H1 (cell line): ENCODE results near the gene AMPH. TPM values are rescaled to one million over a fixed set of nuclear protein-coding genes. Genes with fewer than 3 reads are reported as not detected.

Experiments used
- BRCA1 ChIP-seq: IDR thresholded peaks from 2 replicates; pipeline ENCODE4 v1.6.1; 2012; ENCODE audit warnings: low read depth, low read length, improper control_type of control experiment
- CBX5 ChIP-seq: fragments of 300-800, 300-1000 bp; sonication (generic); IDR thresholded peaks from 2 replicates; pipeline ENCODE4 v1.7.1; 2016; ENCODE audit warnings: antibody characterized with exemption, low read length, low read depth
- GABPA ChIP-seq: IDR thresholded peaks from 2 replicates; pipeline ENCODE4 v1.6.1; 2011; ENCODE audit warnings: mild to moderate bottlenecking, low read length, moderate library complexity, borderline replicate concordance; ENCODE audit not compliant: insufficient read depth
- PHF8 ChIP-seq: fragments of 200-600 bp; sonication (generic); conservative IDR thresholded peaks from 2 replicates; pipeline ENCODE4 v1.7.1; 2012; ENCODE audit warnings: low read depth, mild to moderate bottlenecking, inconsistent platforms, low read length, moderate library complexity
- RBBP5 ChIP-seq: IDR thresholded peaks from 2 replicates; pipeline ENCODE4 v1.7.1; 2012; ENCODE audit warnings: low read depth, mild to moderate bottlenecking, inconsistent platforms, low read length, moderate library complexity, borderline replicate concordance
- RFX5 ChIP-seq: IDR thresholded peaks from 2 replicates; pipeline ENCODE4 v1.6.1; 2011; ENCODE audit warnings: low read depth, low read length, improper control_type of control experiment, borderline replicate concordance
- TEAD4 ChIP-seq: IDR thresholded peaks from 2 replicates; pipeline ENCODE4 v1.6.1; 2012; ENCODE audit warnings: low read depth, low read length, inconsistent platforms, mixed read lengths
- polyA plus RNA-seq, 7 experiments: library from polyadenylated mRNA; depleted of rRNA in 3 of 7; stranded (reverse) in 5 of 7; unstranded in 2 of 7; fragments of >200 nt in 5 of 7; fragments of 200-250 nt in 2 of 7; gene quantifications; 1 replicate in 5 of 7; 2 replicates in 1 of 7; 4 replicates in 1 of 7; pipeline versions ENCODE4 v1.2.1 to v1.2.3, GENCODE V29; 2011 to 2013; ENCODE audit warnings: missing spikeins in 2 of 7, mixed read lengths in 2 of 7
- total RNA-seq: library from RNA; stranded (reverse); fragmentation: NEBNext Ultra II Directional; extraction: Animal tissue kit (Norgen Biotek cat#: 25700); gene quantifications from 2 replicates; pipeline ENCODE4 v1.2.1, GENCODE V29; 2021
- TF ChIP-seq, protein P1 (sequence below): fragments of 300-600 bp; sonication (generic); IDR thresholded peaks from 2 replicates; pipeline ENCODE4 v1.7.1; 2012; ENCODE audit warnings: low read length, moderate library complexity, mild to moderate bottlenecking, inconsistent platforms; ENCODE audit not compliant: insufficient replicate concordance
- TF ChIP-seq, protein P2 (sequence below): IDR thresholded peaks from 2 replicates; pipeline ENCODE4 v1.6.1; 2011; ENCODE audit warnings: low read depth, mild to moderate bottlenecking, low read length; ENCODE audit not compliant: insufficient read depth
- TF ChIP-seq, protein P3 (sequence below): IDR thresholded peaks from 2 replicates; pipeline ENCODE4 v1.6.1; 2012; ENCODE audit warnings: inconsistent platforms

Gene AMPH
- total and polyA plus RNA-seq, 2 of the 8 experiments (the other 6 are each of a cell fraction or from before 2014, with no cell fraction given) = 7.3 to 12.2 TPM

DNA sequence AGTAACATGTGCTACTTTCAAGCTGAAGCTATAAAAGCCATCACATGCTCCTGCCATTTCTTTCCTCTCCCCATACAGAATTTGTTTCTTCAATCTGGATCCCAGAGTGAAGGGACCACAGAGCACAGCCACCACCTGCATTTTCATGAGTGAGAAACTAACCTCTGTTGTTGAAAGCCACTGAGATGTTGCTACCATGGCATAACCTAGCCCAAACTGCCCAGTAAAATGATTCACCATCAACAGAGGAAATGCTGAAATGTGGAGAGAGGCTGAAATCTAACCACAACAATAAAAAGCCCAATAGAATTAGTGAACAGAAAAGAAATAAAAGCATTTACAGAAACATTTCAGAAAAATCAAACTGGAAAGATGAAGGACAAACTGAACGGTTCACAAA, 125.2 kb downstream of the AMPH start (continued):
- TF ChIP-seq, protein P1, sequence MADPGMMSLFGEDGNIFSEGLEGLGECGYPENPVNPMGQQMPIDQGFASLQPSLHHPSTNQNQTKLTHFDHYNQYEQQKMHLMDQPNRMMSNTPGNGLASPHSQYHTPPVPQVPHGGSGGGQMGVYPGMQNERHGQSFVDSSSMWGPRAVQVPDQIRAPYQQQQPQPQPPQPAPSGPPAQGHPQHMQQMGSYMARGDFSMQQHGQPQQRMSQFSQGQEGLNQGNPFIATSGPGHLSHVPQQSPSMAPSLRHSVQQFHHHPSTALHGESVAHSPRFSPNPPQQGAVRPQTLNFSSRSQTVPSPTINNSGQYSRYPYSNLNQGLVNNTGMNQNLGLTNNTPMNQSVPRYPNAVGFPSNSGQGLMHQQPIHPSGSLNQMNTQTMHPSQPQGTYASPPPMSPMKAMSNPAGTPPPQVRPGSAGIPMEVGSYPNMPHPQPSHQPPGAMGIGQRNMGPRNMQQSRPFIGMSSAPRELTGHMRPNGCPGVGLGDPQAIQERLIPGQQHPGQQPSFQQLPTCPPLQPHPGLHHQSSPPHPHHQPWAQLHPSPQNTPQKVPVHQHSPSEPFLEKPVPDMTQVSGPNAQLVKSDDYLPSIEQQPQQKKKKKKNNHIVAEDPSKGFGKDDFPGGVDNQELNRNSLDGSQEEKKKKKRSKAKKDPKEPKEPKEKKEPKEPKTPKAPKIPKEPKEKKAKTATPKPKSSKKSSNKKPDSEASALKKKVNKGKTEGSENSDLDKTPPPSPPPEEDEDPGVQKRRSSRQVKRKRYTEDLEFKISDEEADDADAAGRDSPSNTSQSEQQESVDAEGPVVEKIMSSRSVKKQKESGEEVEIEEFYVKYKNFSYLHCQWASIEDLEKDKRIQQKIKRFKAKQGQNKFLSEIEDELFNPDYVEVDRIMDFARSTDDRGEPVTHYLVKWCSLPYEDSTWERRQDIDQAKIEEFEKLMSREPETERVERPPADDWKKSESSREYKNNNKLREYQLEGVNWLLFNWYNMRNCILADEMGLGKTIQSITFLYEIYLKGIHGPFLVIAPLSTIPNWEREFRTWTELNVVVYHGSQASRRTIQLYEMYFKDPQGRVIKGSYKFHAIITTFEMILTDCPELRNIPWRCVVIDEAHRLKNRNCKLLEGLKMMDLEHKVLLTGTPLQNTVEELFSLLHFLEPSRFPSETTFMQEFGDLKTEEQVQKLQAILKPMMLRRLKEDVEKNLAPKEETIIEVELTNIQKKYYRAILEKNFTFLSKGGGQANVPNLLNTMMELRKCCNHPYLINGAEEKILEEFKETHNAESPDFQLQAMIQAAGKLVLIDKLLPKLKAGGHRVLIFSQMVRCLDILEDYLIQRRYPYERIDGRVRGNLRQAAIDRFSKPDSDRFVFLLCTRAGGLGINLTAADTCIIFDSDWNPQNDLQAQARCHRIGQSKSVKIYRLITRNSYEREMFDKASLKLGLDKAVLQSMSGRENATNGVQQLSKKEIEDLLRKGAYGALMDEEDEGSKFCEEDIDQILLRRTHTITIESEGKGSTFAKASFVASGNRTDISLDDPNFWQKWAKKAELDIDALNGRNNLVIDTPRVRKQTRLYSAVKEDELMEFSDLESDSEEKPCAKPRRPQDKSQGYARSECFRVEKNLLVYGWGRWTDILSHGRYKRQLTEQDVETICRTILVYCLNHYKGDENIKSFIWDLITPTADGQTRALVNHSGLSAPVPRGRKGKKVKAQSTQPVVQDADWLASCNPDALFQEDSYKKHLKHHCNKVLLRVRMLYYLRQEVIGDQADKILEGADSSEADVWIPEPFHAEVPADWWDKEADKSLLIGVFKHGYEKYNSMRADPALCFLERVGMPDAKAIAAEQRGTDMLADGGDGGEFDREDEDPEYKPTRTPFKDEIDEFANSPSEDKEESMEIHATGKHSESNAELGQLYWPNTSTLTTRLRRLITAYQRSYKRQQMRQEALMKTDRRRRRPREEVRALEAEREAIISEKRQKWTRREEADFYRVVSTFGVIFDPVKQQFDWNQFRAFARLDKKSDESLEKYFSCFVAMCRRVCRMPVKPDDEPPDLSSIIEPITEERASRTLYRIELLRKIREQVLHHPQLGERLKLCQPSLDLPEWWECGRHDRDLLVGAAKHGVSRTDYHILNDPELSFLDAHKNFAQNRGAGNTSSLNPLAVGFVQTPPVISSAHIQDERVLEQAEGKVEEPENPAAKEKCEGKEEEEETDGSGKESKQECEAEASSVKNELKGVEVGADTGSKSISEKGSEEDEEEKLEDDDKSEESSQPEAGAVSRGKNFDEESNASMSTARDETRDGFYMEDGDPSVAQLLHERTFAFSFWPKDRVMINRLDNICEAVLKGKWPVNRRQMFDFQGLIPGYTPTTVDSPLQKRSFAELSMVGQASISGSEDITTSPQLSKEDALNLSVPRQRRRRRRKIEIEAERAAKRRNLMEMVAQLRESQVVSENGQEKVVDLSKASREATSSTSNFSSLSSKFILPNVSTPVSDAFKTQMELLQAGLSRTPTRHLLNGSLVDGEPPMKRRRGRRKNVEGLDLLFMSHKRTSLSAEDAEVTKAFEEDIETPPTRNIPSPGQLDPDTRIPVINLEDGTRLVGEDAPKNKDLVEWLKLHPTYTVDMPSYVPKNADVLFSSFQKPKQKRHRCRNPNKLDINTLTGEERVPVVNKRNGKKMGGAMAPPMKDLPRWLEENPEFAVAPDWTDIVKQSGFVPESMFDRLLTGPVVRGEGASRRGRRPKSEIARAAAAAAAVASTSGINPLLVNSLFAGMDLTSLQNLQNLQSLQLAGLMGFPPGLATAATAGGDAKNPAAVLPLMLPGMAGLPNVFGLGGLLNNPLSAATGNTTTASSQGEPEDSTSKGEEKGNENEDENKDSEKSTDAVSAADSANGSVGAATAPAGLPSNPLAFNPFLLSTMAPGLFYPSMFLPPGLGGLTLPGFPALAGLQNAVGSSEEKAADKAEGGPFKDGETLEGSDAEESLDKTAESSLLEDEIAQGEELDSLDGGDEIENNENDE = no peak
- TF ChIP-seq, protein P2, sequence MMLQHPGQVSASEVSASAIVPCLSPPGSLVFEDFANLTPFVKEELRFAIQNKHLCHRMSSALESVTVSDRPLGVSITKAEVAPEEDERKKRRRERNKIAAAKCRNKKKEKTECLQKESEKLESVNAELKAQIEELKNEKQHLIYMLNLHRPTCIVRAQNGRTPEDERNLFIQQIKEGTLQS = no peak
- TF ChIP-seq TEAD4 = no peak
- no peak for TF ChIP-seq RFX5
- no peak for TF ChIP-seq RBBP5
- no peak for TF ChIP-seq PHF8
- TF ChIP-seq BRCA1 = no peak
- TF ChIP-seq CBX5 = no peak
- no peak for TF ChIP-seq GABPA
- TF ChIP-seq, protein P3, sequence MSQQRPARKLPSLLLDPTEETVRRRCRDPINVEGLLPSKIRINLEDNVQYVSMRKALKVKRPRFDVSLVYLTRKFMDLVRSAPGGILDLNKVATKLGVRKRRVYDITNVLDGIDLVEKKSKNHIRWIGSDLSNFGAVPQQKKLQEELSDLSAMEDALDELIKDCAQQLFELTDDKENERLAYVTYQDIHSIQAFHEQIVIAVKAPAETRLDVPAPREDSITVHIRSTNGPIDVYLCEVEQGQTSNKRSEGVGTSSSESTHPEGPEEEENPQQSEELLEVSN = no peak
